AG10803 (cell line): ENCODE results near the gene GPR78.
A peak's percentile ranks its signal among the peaks of the same experiment; 100 is the strongest.
"Not testable (repeated sequence)": the region's sequence is repeated elsewhere in the genome, so short reads cannot be mapped to it uniquely, and the experiment has no call there.

Experiments
- DNase-seq: peaks from one replicate; pipeline ENCODE4 v3.0.0; 2010; ENCODE audit warnings: low read depth
- H3K4me3 ChIP-seq: 2 replicates; pipeline ENCODE4 v1.5.1; 2011; ENCODE audit warnings: mild to moderate bottlenecking, low read length, control low read depth
- TF ChIP-seq, protein P1 (sequence below): conservative IDR thresholded peaks from 2 replicates; pipeline ENCODE4 v1.5.1; 2011; ENCODE audit warnings: mild to moderate bottlenecking, low read length, control low read depth, inconsistent platforms

The GPR78 gene

DNA sequence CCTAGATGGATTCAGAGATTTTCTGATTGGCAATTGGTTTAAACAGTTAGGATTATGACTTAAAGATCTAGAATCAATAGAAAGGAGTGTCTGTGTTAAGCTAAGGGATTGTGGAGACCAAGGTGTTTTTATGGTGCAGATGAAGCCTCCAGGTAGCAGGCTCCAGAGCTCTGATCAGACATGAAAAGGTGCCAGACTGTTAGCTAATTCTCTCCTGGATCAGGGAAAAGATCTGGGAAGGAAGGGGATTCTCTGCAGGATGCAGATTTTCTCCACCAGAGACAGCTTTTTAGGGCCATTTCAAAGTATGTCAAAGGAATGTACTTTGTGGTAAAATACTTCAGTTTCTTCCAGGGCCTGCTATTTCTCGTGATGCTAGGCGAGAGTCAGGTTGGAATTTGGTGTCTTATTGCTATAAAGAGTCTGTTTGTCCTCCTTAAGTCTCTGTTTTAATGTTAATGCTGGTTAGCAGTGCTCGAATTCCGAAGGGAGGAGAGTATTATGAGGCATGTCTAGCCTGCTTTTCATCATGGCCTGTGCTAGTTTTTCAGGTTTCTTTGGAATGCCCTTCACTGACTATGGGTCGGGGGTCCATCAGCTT, 12.0 kb upstream of the GPR78 start:
- DNase-seq = peak; percentile 44
- no peak overlapping the region for H3K4me3 ChIP-seq
- TF ChIP-seq, protein P1, sequence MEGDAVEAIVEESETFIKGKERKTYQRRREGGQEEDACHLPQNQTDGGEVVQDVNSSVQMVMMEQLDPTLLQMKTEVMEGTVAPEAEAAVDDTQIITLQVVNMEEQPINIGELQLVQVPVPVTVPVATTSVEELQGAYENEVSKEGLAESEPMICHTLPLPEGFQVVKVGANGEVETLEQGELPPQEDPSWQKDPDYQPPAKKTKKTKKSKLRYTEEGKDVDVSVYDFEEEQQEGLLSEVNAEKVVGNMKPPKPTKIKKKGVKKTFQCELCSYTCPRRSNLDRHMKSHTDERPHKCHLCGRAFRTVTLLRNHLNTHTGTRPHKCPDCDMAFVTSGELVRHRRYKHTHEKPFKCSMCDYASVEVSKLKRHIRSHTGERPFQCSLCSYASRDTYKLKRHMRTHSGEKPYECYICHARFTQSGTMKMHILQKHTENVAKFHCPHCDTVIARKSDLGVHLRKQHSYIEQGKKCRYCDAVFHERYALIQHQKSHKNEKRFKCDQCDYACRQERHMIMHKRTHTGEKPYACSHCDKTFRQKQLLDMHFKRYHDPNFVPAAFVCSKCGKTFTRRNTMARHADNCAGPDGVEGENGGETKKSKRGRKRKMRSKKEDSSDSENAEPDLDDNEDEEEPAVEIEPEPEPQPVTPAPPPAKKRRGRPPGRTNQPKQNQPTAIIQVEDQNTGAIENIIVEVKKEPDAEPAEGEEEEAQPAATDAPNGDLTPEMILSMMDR = no peak

DNA sequence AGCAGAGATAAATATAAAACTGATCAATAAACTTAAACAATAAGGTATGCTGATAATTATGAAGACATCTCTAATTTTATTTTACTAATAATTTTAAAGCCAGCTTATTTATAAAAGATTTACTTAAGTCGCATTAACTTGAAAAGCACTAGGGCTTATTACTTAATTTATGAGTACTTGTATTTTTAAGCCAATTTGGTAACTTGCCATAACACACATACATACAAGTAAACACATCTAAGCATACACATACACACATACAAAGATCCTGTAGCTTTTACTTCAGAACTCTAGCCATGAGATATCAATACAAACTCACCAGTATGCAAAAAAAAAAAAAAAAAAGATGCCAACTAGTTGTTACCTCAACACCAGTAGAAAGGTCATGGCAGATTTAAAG, 10.0 kb upstream of the GPR78 start:
- TF ChIP-seq, protein P1 = no peak

DNA sequence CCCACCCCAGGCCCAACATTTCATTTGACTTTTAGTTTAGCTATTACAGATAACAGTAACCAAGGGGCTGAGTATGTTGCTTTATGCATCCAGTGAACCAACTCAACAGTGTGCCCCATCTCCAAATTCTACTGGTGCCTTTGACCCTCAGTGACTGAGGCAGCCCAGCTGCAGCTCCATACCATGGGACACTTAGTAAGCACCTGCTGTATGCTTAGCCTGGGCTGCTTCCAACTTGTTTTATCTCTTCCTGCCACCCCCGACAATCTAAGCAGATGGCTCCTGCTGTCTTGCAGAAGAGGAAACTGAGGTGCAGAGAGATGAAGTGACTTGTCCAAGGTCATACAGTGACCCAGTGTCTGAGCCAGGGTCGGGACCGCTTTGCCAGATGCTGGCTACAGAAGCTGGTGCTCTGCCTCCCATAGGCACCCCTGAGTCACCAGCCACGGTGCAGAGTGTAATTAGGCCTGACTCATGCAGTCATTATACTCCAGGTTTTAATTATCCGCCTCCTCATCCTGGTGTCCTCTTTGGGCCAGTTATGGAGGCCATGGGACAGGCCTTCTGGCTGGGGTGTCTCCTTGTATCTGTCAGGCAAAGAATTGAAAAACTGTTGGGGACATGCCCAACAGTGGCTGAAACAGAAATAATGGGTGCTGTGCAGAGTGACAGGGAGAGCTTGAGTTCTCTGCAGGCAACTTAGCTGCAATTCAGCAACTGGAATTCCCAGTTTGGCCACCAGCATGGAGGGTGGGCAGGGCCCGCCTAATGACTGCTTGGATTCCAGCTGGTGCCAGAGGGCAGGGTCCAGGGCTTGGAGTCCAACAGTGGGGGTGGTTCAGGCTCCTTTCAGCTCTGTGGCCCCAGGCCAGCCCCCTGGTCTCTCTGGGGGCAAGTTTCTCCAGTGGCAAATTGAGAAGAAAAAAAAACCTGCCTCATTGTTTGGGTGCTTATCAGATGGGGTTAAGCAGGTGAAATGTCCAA, 8.2 kb upstream of the GPR78 start:
- TF ChIP-seq, protein P1 = no peak
- no peak overlapping the region for H3K4me3 ChIP-seq
- DNase-seq = no peak

More for the DNA sequence above, 10.0 kb upstream of the GPR78 start:
- DNase-seq = no peak
- no peak overlapping the region for H3K4me3 ChIP-seq

DNA sequence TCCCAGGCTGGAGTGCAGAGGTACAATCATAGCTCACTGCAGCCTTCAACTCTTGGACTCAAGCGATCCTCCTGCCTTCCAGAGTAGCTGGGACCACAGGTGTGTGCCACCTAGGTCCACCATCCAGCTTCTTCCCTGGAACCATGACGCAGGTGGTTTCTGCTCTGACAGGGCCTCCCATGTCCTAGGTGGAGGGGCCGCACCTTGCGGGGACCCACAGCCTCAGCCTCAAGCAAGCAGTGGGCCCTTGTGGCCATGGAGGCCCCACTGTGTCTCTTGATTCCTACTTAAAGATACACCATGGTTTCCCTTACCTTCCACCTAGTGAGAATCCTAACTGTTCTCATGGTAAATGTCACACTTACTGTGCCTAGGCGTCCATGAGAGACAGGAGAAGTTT, 6.9 kb upstream of the GPR78 start:
- H3K4me3 ChIP-seq = no peak overlapping the region
- DNase-seq = no peak
- TF ChIP-seq, protein P1 = no peak

DNA sequence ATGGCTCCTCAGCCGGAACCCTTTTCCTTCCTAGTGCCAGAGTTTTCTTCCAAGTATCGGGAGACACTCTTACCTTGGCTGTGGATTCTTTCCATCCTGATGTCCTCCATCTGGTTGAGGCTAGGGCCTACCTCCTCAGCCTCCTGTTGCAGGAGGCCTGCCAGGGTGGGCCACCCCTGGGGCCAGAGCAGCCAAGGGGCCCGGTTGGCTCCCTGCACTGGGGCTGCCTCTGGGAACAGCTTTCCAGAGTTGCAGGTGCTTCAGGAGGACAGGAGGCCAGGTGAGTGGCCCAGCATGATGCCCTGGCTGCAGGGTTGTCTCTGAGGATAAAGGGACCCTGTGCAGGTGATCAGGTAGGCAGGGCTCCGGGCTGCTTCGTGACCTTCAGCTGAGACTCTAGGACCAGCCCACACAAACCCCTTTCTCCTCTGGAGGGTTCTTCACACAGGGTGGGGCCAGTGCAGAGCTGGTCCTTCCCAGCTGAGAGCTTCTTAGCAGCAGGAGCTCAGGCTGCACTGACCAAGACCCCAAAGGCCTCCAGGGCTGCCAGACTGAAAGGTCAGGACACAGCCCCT, 5.3 kb upstream of the GPR78 start:
- no peak for DNase-seq
- no peak overlapping the region for H3K4me3 ChIP-seq
- TF ChIP-seq, protein P1 = no peak

DNA sequence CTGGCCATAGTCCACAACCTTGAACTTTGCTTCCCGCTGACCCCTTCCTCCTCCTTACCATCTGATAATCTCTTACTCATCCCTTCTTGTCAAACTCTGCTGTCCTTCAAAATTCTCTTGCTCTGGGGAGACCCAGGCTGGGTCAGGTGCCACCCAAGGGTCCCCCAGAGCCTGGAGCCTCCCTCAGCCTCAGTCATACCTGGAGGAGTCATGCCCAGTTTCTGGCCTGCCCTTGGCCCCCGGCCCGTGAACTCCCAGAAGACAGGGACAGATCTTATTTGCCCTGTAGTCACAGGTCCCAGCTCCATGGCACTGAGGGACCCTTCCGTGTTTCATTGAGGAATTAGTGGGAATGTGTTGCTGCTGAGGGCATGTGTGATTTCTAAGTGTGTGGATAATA, 4.7 kb upstream of the GPR78 start:
- DNase-seq = no peak
- TF ChIP-seq, protein P1 = no peak
- H3K4me3 ChIP-seq = no peak overlapping the region

DNA sequence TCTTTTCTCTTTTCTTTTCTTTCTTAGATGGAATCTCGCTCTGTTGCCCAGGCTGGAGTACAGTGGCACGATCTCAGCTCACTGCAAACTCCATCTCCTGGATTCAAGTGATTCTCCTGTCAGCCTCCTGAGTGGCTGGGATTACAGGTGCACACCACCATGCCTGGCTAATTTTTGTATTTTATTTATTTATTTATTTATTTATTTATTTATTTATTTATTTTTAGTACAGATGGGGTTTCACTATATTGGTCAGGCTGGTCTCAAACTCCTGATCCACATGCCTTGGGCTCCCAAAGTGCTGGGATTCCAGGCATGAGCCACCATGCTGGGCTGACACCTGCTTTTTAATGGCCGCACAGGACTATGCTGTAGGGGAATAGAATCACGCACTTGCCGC, 3.6 kb upstream of the GPR78 start:
- DNase-seq, H3K4me3 ChIP-seq: not testable (repeated sequence)
